ENCODE measurements around the gene NUFIP2. TPM values are rescaled to one million over a fixed set of nuclear protein-coding genes. Genes with fewer than 3 reads are reported as not detected.

The NUFIP2 gene
- total and polyA plus RNA-seq, 4 donors = 10.2 to 71.6 (median 29.6) TPM

- H3K27me3 ChIP-seq (ENCODE audit: control insufficient read depth in 3 of 3, insufficient read depth in 3 of 3, low read length in 2 of 3) = no peaks in the 10 kb centered on the region
- H3K9me3 ChIP-seq (ENCODE audit: control insufficient read depth in 4 of 4, insufficient read depth in 3 of 4, low read length in 3 of 4) = no peaks in the 10 kb centered on the region
- H3K36me3 ChIP-seq (ENCODE audit: control insufficient read depth in 4 of 4, insufficient read depth in 4 of 4, low read length in 4 of 4) = no peaks in the 10 kb centered on the region
- 57 to 60% methylated on average over 2 of the region's 2 CpGs for WGBS, 2 donors
- no peak overlapping the region for H3K9ac ChIP-seq (ENCODE audit: insufficient read depth in 1 of 2, low read length in 2 of 2)
- no peaks in the 10 kb centered on the region for H3K4me1 ChIP-seq (ENCODE audit: control insufficient read depth in 5 of 5, insufficient read depth in 5 of 5, low read length in 5 of 5)
- no peak overlapping the region for H3K4me3 ChIP-seq
- ATAC-seq (ENCODE audit: insufficient read depth, low FRiP score) (no peak), DNase-seq (no peak)
- no peak overlapping the region for H3K27ac ChIP-seq (ENCODE audit: low read depth in 1 of 2, low read length in 1 of 2)
- TF ChIP-seq CTCF (IDR thresholded peaks at IDR 0.05; ENCODE audit: control extremely low read depth, extremely low read depth) = no peak
These were observed 83.1 kb downstream of the NUFIP2 start for GRCh38 chr17:29210879-29211278.

GRCh38 chr17:29209073-29209472, 84.9 kb downstream of the NUFIP2 start:
- no peak for DNase-seq
- no peaks in the 10 kb centered on the region for H3K36me3 ChIP-seq (ENCODE audit: control insufficient read depth in 4 of 4, insufficient read depth in 4 of 4, low read length in 4 of 4)
- no peak overlapping the region for H3K9ac ChIP-seq (ENCODE audit: insufficient read depth in 1 of 2, low read length in 2 of 2)
- no peaks in the 10 kb centered on the region for H3K9me3 ChIP-seq (ENCODE audit: control insufficient read depth in 4 of 4, insufficient read depth in 3 of 4, low read length in 3 of 4)
- H3K27me3 ChIP-seq (ENCODE audit: control insufficient read depth in 3 of 3, insufficient read depth in 3 of 3, low read length in 2 of 3) = no peaks in the 10 kb centered on the region
- no peak overlapping the region for H3K4me3 ChIP-seq
- no peak for TF ChIP-seq CTCF (IDR thresholded peaks at IDR 0.05; ENCODE audit: control extremely low read depth, extremely low read depth)
- no peak overlapping the region for H3K27ac ChIP-seq (ENCODE audit: low read depth in 1 of 2, low read length in 1 of 2)
- ATAC-seq (ENCODE audit: insufficient read depth, low FRiP score) = no peak
- WGBS, 2 donors = 91 to 92% methylated on average over 5 of the region's 5 CpGs
- peaks cover 0 to 1% (median 0%) of the 10 kb centered on the region in 5 donors for H3K4me1 ChIP-seq (ENCODE audit: control insufficient read depth in 5 of 5, insufficient read depth in 5 of 5, low read length in 5 of 5)

GRCh38 chr17:29207975-29208374, 86.0 kb downstream of the NUFIP2 start:
- Histone ChIP-seq H3K27me3 (ENCODE audit: control insufficient read depth in 3 of 3, insufficient read depth in 3 of 3, low read length in 2 of 3) (no peaks in the 10 kb centered on the region), H3K36me3 (ENCODE audit: control insufficient read depth in 4 of 4, insufficient read depth in 4 of 4, low read length in 4 of 4) (no peaks in the 10 kb centered on the region), H3K4me1 (ENCODE audit: control insufficient read depth in 5 of 5, insufficient read depth in 5 of 5, low read length in 5 of 5) (peaks cover 0 to 1% (median 0%) of the 10 kb centered on the region in 5 donors), H3K9ac (ENCODE audit: insufficient read depth in 1 of 2, low read length in 2 of 2) (no peak overlapping the region), H3K27ac (ENCODE audit: low read depth in 1 of 2, low read length in 1 of 2) (no peak overlapping the region), H3K4me3 (no peak overlapping the region), H3K9me3 (ENCODE audit: control insufficient read depth in 4 of 4, insufficient read depth in 3 of 4, low read length in 3 of 4) (no peaks in the 10 kb centered on the region)
- 89 to 97% methylated on average over 2 of the region's 2 CpGs for WGBS, 2 donors
- no peak for TF ChIP-seq CTCF (IDR thresholded peaks at IDR 0.05; ENCODE audit: control extremely low read depth, extremely low read depth)
- DNase-seq = no peak
- no peak for ATAC-seq (ENCODE audit: insufficient read depth, low FRiP score)

Other genes with a start within 250 kb of the NUFIP2 start
- gene MYO18A, start 113.8 kb downstream of the NUFIP2 start, total RNA-seq = 10 to 100 TPM; 55.3 to 65.2 TPM
- gene MYO18A, start 113.8 kb downstream of the NUFIP2 start, polyA plus RNA-seq = 10 to 100 TPM; 19.0 to 43.3 TPM
- not detected for gene CRYBA1, start 47.3 kb downstream of the NUFIP2 start, total RNA-seq
- gene CRYBA1, start 47.3 kb downstream of the NUFIP2 start, polyA plus RNA-seq = not detected
- gene TAOK1, start 96.2 kb upstream of the NUFIP2 start, total RNA-seq = 10 to 100 TPM; 64.2 to 81.0 TPM
- 10 to 100 TPM in 1 of 2 donors, 1 to 10 TPM in 1; 8.8 to 10.5 TPM for gene TAOK1, start 96.2 kb upstream of the NUFIP2 start, polyA plus RNA-seq

All from lung (tissue), 12 donors.